ENCODE data around the gene RPL9. TPM values are rescaled to one million over a fixed set of nuclear protein-coding genes. Genes with fewer than 3 reads are reported as not detected.

RPL9 gene
- total RNA-seq: 2,337 and 2,625 TPM in 2 replicates

DNA sequence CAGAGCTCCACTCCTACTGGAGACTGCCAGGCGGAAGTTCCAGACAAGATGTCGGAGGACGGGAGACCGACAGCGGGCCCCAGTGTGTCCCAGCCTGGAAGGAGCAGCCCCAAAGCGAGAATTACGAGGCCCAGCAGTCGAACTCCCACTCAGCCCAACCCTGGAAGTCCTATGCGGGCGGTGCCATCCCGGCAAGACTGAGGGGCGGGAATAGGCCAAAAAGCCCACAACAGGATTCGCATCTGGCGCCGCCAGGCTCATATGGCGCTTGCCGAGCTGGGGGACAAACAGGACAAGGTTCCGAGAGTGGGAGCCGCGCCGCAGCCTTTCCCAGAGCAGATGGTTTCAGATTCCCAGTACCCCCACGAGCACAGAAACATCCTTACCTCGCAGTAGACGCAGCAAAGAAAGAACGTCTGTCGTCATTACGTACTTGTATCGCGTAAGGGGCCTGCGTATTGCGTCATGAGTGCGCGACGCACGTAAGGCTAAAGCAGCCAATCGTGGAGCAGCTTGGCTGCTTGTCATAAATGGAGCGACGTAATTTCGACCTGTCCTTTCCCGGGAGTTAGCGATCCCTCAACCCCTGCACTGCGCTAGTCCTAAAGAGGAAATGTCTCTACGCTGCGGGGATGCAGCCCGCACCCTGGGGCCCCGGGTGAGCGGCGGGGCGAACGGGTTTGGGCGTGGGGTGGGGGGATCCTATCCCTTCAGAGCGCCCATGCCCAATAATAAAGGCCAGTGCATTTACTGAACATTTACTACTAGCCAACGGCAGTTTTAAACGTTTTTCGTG, at the start of gene RPL9, which contains the start of gene LIAS:
TSS of gene RPL9 (minus strand) at position 418 of the 796 bp plus-strand sequence. CDS start 483 bp downstream, outside the sequence.
TSS of gene LIAS (plus strand) at position 552 of the 796 bp plus-strand sequence. CDS start at position 614, 62 bp downstream.

GRCh38 chr4:39406763-39407583, 51.7 kb downstream of the RPL9 start, which contains the start of gene KLB:
Gene KLB, plus strand, starts transcription at chr4:39406930. Its CDS starts 20 bp downstream, at chr4:39406950.

Other genes starting within 250 kb of the RPL9 start
- gene RFC1, start 92.6 kb downstream of the RPL9 start, total RNA-seq: 63.2 and 93.0 TPM in 2 replicates
- not detected in 2 replicates for gene KLB, start 52.0 kb downstream of the RPL9 start, total RNA-seq
- 6.4 and 8.2 TPM in 2 replicates for gene LIAS, start 134 bp upstream of the RPL9 start, total RNA-seq
- 665 and 779 TPM in 2 replicates for gene UGDH, start 68.5 kb upstream of the RPL9 start, total RNA-seq
- 47.9 and 61.6 TPM in 2 replicates for gene SMIM14, start 179.9 kb upstream of the RPL9 start, total RNA-seq
- gene UBE2K, start 239.2 kb upstream of the RPL9 start, total RNA-seq: 18.2 and 19.9 TPM in 2 replicates

All from uterine smooth muscle cell (primary cell).